Type B pancreatic cell (in vitro differentiated cells): Measurements from ENCODE around the gene DERA. TPM values are rescaled to one million over a fixed set of nuclear protein-coding genes. Genes with fewer than 3 reads are reported as not detected.

Experiments used
- DNase-seq: peaks from one replicate; pipeline ENCODE4 v3.0.0; 2021; ENCODE audit warnings: mixed read lengths; ENCODE audit not compliant: unreplicated experiment; ENCODE audit errors: extremely low spot score
- H3K27ac Mint-ChIP-seq: 2 replicates; pipeline ENCODE4 v1.8.0; 2021; ENCODE audit warnings: mild to moderate bottlenecking, mixed read lengths
- H3K27me3 Mint-ChIP-seq: 2 replicates; pipeline ENCODE4 v1.8.0; 2021; ENCODE audit warnings: mixed read lengths
- H3K36me3 Mint-ChIP-seq: 2 replicates; pipeline ENCODE4 v1.8.0; 2021; ENCODE audit warnings: mixed read lengths
- H3K4me1 Mint-ChIP-seq: one replicate; pipeline ENCODE4 v1.8.0; 2021; ENCODE audit warnings: mixed read lengths; ENCODE audit not compliant: unreplicated experiment
- H3K4me3 Mint-ChIP-seq: 2 replicates; pipeline ENCODE4 v1.8.0; 2021; ENCODE audit warnings: mild to moderate bottlenecking, mixed read lengths
- H3K9me3 Mint-ChIP-seq: 2 replicates; pipeline ENCODE4 v1.8.0; 2021; ENCODE audit warnings: mixed read lengths
- total RNA-seq: library from RNA; stranded (reverse); gene quantifications from 2 replicates; pipeline ENCODE4 v1.2.1, GENCODE V29; 2021; ENCODE audit warnings: low replicate concordance
- TF ChIP-seq, protein P1 (sequence below): fragments of 200-600 bp; sonication (generic); conservative IDR thresholded peaks from 2 replicates; pipeline ENCODE4 v1.5.0; 2021; ENCODE audit warnings: antibody characterized with exemption, mild to moderate bottlenecking

Gene DERA
- total RNA-seq, 1 donor from 2014 or later = 33.9 TPM

GRCh38 chr12:16016748-16017147 is 105.6 kb downstream of the DERA start:
- no peak for DNase-seq
- H3K27ac Mint-ChIP-seq = no peak overlapping the region
- H3K9me3 Mint-ChIP-seq = peaks cover 8% of the 10 kb centered on the region
- TF ChIP-seq, protein P1, sequence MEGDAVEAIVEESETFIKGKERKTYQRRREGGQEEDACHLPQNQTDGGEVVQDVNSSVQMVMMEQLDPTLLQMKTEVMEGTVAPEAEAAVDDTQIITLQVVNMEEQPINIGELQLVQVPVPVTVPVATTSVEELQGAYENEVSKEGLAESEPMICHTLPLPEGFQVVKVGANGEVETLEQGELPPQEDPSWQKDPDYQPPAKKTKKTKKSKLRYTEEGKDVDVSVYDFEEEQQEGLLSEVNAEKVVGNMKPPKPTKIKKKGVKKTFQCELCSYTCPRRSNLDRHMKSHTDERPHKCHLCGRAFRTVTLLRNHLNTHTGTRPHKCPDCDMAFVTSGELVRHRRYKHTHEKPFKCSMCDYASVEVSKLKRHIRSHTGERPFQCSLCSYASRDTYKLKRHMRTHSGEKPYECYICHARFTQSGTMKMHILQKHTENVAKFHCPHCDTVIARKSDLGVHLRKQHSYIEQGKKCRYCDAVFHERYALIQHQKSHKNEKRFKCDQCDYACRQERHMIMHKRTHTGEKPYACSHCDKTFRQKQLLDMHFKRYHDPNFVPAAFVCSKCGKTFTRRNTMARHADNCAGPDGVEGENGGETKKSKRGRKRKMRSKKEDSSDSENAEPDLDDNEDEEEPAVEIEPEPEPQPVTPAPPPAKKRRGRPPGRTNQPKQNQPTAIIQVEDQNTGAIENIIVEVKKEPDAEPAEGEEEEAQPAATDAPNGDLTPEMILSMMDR = no peak
- no peaks in the 10 kb centered on the region for H3K4me1 Mint-ChIP-seq
- peaks cover 65% of the 10 kb centered on the region for H3K36me3 Mint-ChIP-seq
- no peak overlapping the region for H3K4me3 Mint-ChIP-seq
- no peaks in the 10 kb centered on the region for H3K27me3 Mint-ChIP-seq

DNA sequence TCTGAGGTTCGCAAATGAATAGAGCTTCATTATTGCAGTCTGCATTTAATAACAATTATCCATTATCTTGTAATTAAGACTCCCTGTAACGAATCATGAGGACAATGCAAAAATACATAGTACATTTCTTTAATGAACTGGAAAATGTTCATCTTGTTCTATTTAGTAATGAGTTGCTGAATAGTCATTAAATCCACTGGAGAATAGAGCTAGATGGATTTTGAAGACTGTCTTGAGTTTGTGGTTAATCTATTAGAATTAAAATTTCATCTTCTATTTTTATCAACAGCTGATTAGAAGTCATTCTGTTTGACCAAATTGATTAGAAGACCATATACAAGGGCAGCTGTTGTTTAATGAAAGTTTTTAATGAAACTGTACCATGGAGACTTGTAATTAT is 107.2 kb downstream of the DERA start:
- H3K27me3 Mint-ChIP-seq = no peaks in the 10 kb centered on the region
- H3K4me3 Mint-ChIP-seq = no peak overlapping the region
- no peaks in the 10 kb centered on the region for H3K4me1 Mint-ChIP-seq
- no peak for DNase-seq
- H3K9me3 Mint-ChIP-seq = peaks cover 15% of the 10 kb centered on the region
- H3K36me3 Mint-ChIP-seq = peaks cover 69% of the 10 kb centered on the region
- TF ChIP-seq, protein P1 = no peak
- no peak overlapping the region for H3K27ac Mint-ChIP-seq

- peaks cover 65% of the 10 kb centered on the region for H3K36me3 Mint-ChIP-seq
- no peak overlapping the region for H3K27ac Mint-ChIP-seq
- TF ChIP-seq, protein P1 = no peak
- H3K9me3 Mint-ChIP-seq = peaks cover 17% of the 10 kb centered on the region
- H3K4me3 Mint-ChIP-seq = no peak overlapping the region
- H3K4me1 Mint-ChIP-seq = no peaks in the 10 kb centered on the region
- H3K27me3 Mint-ChIP-seq = no peaks in the 10 kb centered on the region
- no peak for DNase-seq
Measured at GRCh38 chr12:16019136-16019535, 108.0 kb downstream of the DERA start.

DNA sequence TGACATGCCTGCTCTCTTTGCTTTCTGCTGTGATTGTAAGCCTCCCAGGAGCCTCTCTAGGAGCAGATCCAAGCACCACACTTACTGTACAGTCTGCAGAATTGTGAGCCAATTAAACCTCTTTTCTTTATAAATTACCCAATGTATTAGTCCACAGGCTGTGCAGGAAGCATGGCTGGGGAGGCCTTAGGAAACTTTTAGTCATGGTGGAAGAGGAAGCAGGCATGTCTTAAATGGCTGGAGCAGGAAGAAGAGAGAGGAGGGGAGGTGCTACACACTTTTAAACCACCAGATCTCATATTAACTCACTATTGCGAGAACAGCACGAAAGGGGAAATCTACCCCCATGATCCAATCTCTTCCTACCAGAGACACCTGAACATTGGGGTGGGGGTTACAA is 108.9 kb downstream of the DERA start:
- Mint-ChIP-seq H3K4me1 (no peaks in the 10 kb centered on the region), H3K27ac (no peak overlapping the region), H3K4me3 (no peak overlapping the region), H3K9me3 (peaks cover 19% of the 10 kb centered on the region), H3K27me3 (no peaks in the 10 kb centered on the region), H3K36me3 (peaks cover 59% of the 10 kb centered on the region)
- no peak for DNase-seq
- TF ChIP-seq, protein P1 = no peak

GRCh38 chr12:16021026-16021425 is 109.9 kb downstream of the DERA start:
- H3K9me3 Mint-ChIP-seq = peaks cover 19% of the 10 kb centered on the region
- H3K4me1 Mint-ChIP-seq = no peaks in the 10 kb centered on the region
- no peak for DNase-seq
- H3K27me3 Mint-ChIP-seq = no peaks in the 10 kb centered on the region
- TF ChIP-seq, protein P1 = no peak
- no peak overlapping the region for H3K4me3 Mint-ChIP-seq
- H3K27ac Mint-ChIP-seq = no peak overlapping the region
- H3K36me3 Mint-ChIP-seq = peaks cover 53% of the 10 kb centered on the region

DNA sequence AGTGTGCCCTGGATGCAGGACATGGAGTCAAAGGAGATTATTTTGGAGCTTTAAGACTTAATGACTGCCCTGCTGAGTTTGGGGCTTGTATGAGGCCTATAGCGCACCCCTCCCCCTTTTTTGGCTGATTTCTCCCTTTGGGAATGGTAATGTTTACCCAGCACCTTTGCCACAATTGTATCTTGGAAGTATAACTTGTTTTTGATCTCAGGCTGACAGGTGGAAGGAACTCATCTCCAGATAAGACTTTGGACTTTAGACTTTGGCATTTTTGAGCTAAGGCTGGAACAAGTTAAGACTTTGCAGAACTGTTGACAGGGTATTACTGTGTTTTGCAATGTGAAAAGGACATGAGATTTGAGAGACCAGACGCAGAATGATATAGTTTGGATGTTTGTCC is 110.5 kb downstream of the DERA start:
- Mint-ChIP-seq H3K27me3 (no peaks in the 10 kb centered on the region), H3K9me3 (peaks cover 19% of the 10 kb centered on the region), H3K36me3 (peaks cover 53% of the 10 kb centered on the region), H3K27ac (peak overlapping the region; percentile 5), H3K4me1 (no peaks in the 10 kb centered on the region), H3K4me3 (no peak overlapping the region)
- DNase-seq = no peak
- TF ChIP-seq, protein P1 = no peak
